Skin of body (tissue), 2 donors: ENCODE results near the gene TTC39A. TPM values are rescaled to one million over a fixed set of nuclear protein-coding genes. Genes with fewer than 3 reads are reported as not detected.

ENCODE experiments used
- DNase-seq: peaks from one replicate; lab custom pipeline; 2025; lab: John Stamatoyannopoulos, UW
- total RNA-seq: library from RNA; depleted of rRNA; stranded (reverse); fragments of >200 nt; gene quantifications from one replicate; pipeline ENCODE4 v1.2.3, GENCODE V29; 2014

Gene TTC39A
- total RNA-seq, result 4.9 TPM

GRCh38 chr1:51330331-51331201 lies at the start of gene TTC39A:
TSS of gene TTC39A (minus strand) at chr1:51330562. CDS start at chr1:51330477, 85 bp downstream.
- DNase-seq, result no peak

- no peak for DNase-seq
These were observed 48.5 kb upstream of the TTC39A start for GRCh38 chr1:51378871-51379270.

- DNase-seq, result no peak
These were observed 43.5 kb upstream of the TTC39A start for GRCh38 chr1:51373898-51374297.

DNA sequence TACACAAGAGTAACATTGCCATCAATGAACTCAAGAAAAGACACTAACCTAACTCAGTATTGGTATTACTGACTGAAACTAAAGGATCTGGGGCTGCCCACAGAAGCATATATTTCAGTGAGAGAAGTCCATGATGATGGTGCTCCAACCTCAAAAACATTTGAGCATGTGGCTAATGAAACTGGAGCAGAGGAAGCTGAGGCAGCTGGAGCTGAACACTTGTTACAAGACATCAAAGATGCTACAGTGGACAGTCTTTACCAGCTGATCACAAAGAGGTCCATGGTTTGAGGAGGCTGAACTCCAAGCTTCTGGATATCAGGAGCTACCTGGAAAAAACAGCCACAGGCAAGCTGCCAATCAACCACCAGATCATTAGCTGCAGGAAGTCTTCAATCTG lies 42.2 kb upstream of the TTC39A start:
- DNase-seq, result no peak

GRCh38 chr1:51369171-51369570 lies 38.8 kb upstream of the TTC39A start:
- no peak for DNase-seq

DNA sequence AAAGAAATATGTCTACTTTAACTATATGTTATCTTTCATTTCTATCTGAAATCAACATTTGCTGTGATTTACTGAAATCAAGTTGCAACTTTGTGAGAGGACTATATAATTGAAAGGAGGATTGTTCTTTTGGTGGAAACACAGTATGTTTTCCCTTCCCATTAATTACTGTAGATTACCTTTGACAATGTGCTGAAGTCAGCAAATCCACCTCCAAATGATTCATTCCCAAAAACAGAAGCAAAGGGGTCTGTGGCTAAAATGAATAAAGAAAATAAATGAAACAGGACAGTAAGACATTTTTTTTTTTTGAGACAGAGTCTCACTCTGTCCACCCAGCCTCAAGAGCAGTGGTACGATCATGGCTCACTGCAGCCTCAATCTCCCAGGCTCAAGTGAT lies 35.4 kb upstream of the TTC39A start:
- DNase-seq, result no peak

- DNase-seq, result no peak
These were observed 29.5 kb upstream of the TTC39A start for GRCh38 chr1:51359879-51360278.

GRCh38 chr1:51355382-51355781 lies 25.0 kb upstream of the TTC39A start:
- DNase-seq, result no peak

DNA sequence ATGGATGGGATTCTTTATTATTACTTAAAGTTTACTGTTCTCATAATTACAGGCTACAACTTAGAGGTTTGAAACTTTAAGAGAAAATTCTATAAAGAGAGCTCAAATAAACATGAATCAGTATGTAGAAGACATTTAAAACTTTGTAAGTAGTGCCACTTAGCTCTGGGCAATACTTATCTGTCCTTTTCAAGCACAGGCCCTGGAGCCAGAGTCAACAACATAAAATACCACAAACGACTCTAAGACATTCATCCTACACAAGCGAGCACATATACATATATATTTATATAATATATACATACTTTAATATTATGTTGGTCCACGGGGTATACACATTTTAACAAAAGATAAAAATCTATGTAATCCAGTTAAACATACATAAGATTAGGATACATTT lies 24.1 kb upstream of the TTC39A start:
- no peak for DNase-seq

DNA sequence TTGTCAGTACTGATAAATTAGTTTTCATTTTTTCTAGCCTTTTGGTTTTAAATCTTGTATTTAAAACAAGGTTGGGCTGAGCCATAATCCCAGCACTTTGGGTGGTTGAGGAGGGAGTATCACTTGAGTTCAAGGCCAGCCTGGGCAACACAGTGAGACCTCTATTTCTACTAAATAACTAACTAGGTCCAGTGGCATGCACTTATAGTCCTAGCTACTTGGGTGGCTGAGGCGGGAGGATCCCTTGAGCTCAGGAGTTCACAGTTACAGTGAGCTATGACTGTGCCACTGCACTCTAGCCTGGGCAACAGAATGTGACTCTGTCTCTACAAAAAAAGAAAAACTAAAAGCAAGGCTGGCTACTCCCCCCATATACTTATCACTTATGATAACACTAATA lies 21.5 kb upstream of the TTC39A start:
- no peak for DNase-seq

- DNase-seq, result no peak
These were observed 19.5 kb upstream of the TTC39A start for GRCh38 chr1:51349862-51350261.

GRCh38 chr1:51348147-51348527 lies 17.8 kb upstream of the TTC39A start:
- DNase-seq, result no peak

- no peak for DNase-seq
These were observed 17.2 kb upstream of the TTC39A start for GRCh38 chr1:51347398-51348146.

GRCh38 chr1:51346086-51346942 lies 16.0 kb upstream of the TTC39A start:
- no peak for DNase-seq

GRCh38 chr1:51345300-51345687 lies 14.9 kb upstream of the TTC39A start:
- no peak for DNase-seq

DNA sequence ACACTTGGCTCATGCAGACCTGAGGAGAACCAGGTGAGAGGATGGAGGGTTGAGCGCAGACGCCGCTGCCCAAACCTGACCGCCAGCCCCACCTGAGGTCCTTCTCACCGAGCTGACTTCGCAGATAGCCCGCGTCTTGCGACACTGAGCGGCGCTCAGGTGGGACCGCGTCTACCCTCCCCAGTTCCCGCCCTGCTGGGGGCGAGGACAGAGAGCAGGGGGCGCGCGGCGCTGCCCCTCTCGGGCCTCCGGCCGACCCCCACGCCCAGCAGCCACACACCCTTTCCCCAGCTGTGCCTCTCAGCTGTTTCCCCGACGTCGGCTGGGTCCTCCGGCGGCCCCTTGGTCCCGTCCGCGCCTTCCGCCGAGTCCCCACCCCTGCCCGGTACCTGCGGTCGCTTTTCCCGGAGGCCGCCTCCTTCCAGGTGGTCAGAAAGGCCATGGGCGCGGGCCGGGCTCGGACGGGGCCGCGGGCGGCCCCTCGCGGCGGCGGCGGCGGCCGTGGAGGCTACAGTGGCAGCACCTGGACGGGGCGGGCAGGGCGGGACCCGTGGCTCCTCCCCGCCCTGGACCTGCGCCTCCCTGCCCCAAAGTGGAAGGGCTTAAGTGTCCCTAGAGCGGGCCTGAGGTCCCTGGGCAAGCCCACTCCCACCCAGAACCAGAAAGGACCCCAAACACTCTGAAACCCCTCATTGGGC lies 14.4 kb upstream of the TTC39A start:
- DNase-seq, result no peak

DNA sequence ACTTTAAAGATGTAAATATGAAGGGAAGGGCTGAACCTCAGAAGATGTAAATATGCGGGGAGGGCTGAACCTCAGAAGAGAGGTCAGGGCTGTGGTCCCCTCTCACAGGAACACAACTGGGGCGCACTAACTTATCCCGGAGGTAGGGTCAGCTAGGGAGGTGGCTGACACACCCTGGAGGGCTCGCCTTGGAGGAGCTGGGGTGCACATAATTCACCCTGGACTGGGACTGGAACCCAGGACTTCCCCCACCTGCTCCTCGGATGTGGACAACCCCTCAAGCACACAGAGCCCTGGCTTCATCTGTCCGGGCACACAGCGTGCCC lies 13.9 kb upstream of the TTC39A start:
- no peak for DNase-seq

DNA sequence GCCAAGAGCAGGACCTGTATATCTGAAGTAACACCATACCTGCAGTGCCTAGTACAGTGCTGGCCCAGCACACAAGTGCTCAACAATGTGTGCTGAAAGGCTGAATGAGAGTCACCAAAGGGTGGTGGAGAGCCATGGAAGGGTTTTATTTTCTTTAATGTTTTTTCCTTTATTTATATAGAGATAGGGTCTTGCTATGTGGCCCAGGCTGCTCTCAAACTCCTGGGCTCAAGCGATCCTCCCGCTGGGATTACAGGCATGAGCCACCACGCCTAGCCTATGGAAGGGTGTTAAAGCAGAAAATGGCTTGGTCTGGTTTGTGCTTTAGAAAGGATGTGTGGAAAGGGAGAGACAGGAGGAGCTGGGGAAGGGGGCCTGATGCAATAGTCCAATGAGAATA lies 13.3 kb upstream of the TTC39A start:
- no peak for DNase-seq

- DNase-seq, result no peak
These were observed 12.3 kb upstream of the TTC39A start for GRCh38 chr1:51342591-51343206.

DNA sequence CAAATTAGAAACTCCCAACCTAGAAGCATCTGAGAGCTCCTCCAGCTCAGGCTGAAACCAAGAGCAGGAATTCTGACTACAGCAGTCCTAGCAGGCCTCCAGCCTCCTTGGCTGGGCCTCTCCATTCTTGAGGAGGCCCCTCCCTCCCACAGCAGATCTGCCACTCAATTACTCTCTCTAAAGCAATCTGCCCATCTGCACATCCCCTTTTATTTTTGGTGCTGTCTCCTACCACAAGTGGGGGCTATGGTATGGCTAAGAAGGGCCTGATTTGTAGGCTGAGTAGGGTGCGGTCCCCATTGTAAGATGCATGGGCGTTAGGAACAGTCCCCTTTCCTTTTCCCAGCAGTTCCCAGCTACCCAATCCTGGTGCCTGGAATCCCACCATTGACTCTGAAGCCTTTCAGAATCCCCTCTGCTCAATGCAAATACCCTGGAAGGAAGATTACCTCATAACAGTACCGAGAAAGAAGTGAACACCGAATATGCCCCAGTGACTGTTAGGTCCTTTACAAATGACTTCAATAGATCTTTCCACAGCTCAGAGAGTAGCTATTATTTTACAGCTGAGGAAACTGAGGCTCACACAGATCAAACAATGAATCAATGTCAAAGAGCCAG lies 11.6 kb upstream of the TTC39A start:
- DNase-seq, result no peak

GRCh38 chr1:51340380-51340779 lies 10.0 kb upstream of the TTC39A start:
- no peak for DNase-seq
